ENCODE data around the gene OR4D11.

Gene OR4D11

GRCh38 chr11:59550368-59550841 is 47.0 kb downstream of the OR4D11 start:
- peak; percentile 96 for DNase-seq

GRCh38 chr11:59550842-59551658 is 47.7 kb downstream of the OR4D11 start:
- peak; percentile 82 for DNase-seq

GRCh38 chr11:59551659-59552521 is 48.5 kb downstream of the OR4D11 start:
- peak; percentile 40 for DNase-seq

GRCh38 chr11:59552844-59553243 is 49.5 kb downstream of the OR4D11 start:
- DNase-seq = no peak

- no peak for DNase-seq
Observed at GRCh38 chr11:59553323-59553722, 49.9 kb downstream of the OR4D11 start.
